Stimulated activated naive CD4-positive, alpha-beta T cell (primary cell): ENCODE data around the gene ECT2L.

Source experiments
- DNase-seq, 6 experiments: peaks; one replicate each; lab custom pipeline; 2025; lab: John Stamatoyannopoulos, UW

Gene ECT2L, protein sequence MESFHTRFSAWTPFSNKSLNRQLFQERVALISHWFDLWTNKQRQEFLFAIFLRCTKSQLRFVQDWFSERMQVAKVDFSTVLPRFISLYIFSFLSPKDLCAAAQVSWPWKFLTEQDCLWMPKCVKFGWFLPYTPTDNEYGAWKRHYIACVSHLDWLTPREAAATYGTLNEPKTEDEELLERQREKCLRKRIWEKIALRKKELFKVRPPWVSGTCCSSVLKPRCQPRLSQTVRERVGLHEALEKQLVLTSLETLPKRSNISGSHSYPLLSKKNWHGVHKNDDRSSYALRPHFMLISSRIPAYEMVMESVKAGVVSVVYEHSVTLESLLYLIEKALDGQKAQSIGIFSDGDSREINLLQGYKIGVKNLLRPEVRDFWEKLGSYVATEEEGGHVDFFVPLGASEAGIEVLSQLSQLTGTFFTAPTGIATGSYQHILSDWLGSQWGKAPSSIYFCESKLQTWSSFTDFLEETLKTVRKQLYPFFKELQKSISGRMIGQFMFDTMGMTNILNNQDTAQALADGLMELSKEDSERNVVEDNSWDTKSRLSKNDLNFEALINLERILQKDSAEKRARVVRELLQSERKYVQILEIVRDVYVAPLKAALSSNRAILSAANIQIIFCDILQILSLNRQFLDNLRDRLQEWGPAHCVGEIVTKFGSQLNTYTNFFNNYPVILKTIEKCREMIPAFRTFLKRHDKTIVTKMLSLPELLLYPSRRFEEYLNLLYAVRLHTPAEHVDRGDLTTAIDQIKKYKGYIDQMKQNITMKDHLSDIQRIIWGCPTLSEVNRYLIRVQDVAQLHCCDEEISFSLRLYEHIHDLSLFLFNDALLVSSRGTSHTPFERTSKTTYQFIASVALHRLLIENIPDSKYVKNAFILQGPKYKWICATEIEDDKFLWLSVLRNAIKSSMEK

DNA sequence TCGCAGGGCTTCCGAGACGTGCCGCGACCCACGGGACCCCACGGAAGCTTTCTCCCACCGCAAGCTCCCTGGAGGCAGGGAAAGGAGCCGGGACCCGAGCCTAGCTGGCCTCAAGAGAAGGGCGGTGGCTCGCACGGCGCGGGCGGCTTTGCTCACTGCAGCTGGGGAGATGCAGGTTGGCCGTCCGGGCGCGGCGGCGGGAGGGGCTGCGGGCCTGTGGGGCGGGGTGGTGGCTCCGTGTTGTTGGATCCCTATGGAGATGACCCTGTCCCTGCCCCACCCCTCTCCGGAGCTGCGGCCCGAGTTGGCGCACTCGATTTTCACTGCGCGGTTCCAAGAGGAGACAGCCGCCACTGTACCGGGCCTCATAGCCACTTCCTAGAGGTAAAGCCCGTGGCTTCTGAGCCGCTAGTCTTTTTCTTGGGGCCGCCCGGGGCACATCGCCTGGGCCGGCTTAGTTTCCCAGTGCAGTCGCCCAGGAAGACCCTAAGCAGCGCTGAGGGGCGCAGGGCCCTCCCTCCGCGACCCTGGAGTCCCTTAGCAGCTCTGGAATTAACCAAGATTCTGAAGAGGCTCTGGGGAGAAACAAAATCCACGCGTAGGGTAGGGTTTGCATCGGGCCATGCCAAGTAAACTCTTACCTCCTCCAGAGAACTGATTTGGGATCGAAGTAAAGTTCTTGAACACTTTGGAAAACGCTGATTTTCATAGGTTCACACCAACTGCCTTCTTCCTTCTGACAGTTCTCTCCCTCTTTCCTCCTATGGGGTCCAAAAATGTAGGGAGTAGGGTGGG, at the start of gene ECT2L:
Gene ECT2L, plus strand, starts transcription at position 279 of the 795 bp plus-strand sequence. CDS start 17,188 bp downstream, outside the sequence.
- no peak for DNase-seq

DNA sequence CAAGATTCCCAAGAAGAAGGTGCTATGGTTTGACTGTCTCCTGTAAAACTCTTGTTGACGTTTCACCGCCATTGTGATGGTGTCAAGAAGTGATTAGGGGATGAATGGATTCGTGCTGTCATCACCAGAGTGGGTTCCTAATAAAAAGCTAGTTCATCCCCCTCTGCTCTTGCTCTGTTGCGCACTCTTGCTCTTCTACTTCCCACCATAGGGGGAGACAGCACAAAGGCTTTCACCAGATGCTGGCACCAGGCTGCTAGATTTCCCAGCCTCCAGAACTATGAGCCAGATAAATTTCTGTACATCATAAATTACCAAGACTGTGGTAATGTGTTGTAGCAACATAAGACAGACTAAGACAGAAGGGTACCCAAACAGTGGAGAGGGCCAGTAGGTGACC, 43.9 kb upstream of the ECT2L start:
- no peak for DNase-seq

DNA sequence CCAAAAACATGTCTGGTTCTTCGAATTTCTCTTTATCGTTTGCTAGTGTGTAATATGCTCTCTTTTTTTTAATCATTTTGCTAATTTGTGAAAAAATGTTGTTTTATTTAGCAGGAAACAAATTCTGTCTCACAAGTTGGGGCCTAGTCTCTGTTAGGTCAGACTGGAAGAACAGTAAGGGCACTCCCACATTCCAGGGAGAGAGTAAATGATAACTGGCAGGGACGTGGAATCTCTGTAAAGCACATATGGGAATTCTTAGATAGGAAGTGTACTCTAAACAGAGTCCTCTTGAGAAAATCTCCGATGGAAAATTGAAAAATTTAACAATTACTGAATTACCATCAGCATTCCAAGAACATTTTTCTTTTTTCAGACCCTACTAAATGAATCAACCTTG, 38.8 kb upstream of the ECT2L start:
- DNase-seq, result no peak

DNA sequence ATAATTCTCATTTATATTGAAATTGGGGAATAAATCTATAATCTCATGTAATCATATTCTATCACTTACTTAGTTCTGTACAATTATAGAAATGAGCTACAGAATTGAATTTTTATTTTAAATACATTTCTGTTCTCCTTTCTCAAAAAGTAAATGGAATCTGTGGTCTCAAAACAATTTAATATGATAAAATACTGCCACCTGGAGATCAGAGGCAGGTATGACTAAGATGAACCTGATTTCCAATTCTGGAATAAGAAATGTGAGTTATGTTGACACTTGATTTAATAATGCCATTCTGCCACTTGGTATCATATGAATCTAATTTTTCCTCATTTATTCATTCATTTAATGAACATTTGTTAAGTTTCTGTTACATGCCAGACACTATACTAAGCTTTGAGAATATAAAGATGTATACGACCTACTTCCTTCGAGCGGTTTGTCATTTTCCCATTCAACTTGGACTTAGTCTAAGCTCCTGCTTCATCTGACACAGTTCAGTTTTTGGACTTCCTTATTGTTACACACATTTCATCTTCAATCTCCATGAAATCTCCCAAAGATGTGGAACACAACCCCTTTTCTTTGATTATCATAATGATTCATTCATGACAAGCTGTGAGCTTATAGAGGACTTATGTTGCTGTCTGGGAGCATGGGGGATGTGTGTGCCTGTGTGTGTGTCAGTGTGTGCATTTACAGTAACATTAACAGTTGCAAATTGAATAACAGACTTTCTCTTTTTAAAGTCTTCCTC, 29.8 kb upstream of the ECT2L start:
- DNase-seq, result peak in 3 of 6 experiments; percentile 10 to 40 (median 35)

DNA sequence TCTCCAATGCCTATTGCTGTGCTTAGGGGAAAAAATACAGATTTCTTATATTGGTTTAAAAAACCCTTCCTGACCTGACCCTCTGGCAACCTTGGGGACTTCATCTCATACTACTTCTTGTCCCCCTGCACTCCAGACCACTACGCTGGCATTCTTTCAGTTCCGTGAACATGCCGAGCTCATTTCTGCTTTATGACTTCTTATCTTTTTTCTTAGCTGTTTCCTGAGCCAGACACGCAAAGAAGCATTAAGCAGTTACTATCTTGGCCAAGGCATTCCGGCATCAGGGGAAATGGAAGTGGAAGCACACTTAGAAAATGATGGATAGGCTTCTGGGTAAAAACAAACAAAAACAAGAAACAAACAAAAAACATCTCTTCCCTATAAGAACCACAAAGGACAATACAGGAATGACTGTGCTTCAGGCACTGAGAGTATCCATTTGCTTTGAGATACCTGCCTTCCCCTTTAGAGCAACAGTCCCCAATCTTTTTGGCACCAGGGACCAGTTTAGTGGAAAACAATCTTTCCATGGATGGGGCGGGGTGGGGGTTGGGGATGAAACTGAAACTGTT, 26.7 kb upstream of the ECT2L start:
- DNase-seq, result no peak

DNA sequence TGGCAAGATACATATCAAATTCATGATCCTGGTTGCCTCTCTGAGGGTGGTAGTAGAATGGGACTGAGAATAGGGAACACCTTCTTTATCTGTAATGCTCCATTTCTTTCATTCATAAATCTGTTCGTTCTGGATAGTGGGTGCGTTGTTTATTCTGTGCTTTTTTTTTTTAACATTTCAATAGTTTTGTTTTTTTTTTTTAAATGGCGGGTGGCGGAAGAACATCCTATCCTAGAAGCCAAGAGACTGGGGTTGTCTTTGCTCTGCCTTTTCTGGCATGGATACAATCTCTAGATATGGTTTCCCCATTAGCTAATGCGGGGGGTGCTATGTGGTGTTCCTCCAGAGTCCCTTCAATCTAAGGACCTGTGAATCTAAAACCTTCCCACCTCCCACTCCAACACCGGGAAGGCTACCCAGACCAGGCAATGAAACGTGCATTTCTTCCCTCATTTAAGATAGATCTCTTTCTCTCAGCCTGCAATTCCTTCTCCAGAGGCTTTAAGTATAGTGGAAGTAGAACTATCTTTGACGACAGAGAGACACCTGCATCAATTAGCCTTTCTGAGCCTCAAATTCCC, 23.2 kb upstream of the ECT2L start:
- DNase-seq, result no peak

DNA sequence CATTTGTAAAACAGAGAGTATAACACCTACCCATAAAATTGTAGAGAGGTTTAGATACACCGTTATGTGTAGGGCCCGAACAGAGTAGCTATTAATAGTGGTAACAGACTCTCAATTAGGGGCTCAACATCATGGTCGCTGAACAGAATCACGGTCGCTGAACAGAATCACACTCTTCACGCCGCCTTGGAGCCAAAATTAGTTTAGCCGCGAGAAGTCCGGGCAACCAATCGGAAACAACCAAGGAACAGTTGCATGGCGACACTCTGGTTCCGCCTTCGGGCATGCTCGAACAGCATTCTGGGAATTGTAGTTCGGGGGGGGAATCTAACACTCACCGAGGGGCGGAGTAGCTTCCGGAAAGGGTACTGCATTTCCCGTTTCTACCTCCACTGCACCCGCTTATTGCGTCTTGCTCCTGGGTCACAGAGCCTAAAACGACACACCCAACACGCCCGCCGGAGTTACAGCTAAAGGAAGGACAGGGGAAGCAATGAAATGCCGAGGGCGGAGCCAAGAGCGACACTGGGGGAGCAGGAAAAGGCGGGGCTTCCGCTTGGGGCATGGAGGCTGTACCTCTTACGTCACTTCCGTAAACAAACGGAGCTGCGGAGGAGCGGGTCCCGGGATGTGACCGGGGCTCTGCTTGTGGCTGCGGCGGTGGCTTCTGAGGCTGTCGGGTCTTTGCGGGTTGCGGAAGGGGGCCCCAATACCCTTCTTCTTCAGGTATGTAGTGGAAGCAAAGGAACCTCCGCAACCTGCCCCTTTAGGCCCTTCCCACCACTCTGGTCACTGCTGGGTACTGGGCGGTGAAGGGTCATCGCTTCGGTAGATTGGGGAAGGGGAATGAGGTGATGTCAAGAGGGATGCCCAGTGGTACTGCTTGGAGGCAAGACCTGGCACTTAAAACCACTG, 22.5 kb upstream of the ECT2L start, which contains the start of gene CCDC28A:
Gene CCDC28A, plus strand, starts transcription at position 593 of the 915 bp plus-strand sequence. CDS start 2,352 bp downstream, outside the sequence.
- peak; percentile 93 to 100 (median 97) for DNase-seq

DNA sequence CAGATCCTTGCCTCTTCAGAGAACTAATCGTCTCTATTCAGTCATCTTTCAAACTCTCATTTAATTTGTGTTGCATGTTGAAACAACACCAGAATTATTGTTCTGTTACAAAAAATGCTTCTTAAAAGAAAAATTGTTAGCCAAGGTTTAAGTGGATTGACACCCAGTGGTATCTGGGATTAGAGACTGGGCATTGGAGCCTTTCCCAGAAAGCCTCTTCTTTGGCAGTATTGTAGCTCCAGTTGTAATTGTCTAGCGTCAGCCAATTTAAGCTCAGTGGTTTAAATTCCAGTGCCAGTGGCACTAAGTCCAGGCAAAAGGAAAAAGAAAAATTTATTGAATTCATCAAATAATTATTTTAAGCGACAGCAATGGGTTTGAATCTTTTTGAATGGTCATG, 21.5 kb upstream of the ECT2L start:
- no peak for DNase-seq

DNA sequence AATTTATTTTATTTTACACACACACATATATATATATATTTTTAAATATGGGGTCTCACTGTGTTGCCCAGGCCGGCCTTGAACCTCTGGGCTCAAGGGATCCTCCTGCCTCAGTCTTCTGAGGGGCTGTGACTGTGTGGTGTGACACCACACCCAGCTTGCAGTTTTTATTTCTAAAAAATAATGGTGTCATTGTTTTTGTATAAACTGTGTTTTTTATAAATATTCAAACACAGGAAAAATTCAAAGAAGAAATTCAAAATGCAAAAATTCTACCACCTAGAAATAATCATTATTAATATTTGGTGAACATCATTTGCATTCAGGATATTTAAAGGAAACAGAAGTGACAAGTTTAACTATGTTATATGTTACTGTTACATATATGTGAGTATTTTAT, 19.2 kb upstream of the ECT2L start:
- no peak for DNase-seq

DNA sequence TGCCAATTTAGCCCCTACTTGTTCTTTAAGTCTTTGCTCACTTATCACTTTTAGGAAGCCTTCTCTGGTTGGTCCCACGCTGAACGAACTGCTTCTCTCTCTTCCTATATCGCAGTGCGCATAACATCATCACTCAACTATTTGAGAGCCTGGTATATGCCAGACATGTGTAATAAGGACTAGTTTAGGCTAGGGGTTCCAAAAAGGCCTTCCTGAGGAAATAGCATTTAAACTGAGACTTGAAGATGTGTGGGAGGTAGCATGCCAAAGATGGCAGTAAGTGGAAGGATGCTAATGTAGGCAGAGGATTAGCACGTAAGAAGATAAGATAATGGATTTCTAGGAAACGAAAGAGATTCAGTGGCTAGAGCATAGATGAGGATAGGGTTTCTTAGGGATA, 17.6 kb upstream of the ECT2L start:
- no peak for DNase-seq

DNA sequence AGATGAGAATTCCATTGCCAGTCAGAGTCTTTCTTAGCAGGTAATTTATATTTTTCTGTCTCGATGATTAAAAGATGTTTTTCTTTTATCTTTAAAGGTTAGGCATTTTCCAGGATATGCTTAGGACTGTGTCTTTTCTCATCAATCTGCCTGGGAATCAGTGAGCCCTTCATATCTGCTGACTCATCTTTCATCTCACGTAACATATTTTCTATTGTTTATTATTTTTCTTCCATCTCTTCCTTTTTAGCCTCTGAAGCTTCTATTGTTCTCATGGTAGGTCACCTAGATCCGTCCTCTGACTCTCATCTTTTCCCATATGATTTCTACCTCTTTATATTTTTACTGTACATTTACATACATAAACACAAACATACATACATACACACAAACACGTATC, 13.6 kb upstream of the ECT2L start:
- DNase-seq, result no peak

DNA sequence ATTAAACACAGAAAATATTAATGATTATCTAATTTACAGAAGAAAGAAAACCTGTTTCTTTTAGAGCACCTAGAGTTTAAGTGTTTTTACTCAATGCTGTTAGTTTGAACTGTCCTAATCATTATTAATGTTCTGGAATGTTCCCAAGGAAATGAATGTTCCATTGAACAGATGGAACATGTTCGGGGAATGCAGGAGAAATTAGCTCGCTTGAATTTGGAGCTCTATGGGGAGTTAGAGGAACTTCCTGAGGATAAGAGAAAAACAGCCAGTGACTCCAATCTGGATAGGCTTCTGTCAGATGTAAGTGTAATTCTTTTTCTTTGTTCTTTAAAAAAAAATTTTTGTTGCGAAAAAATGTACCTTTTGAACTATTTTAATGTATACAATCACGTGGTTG, 10.8 kb upstream of the ECT2L start:
- DNase-seq, result no peak

DNA sequence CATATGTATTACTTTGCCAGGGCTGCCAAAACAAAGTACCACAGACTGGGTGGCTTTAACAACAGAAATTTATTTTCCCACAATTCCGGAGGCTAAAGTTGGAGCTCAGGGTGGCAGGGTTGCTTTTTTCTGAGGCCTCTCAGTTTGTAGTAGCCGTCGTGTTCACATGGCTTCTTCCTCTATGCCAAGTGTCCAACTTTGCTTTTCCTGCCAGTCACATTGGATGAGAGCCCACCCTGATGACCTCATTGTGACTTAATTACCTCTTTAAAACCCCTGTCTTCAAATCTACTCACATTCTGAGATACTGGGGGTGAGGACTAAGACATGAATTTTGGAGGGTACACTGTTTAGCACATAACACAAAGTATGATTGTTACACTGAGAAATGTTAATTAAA, 9.9 kb upstream of the ECT2L start:
- DNase-seq, result no peak

DNA sequence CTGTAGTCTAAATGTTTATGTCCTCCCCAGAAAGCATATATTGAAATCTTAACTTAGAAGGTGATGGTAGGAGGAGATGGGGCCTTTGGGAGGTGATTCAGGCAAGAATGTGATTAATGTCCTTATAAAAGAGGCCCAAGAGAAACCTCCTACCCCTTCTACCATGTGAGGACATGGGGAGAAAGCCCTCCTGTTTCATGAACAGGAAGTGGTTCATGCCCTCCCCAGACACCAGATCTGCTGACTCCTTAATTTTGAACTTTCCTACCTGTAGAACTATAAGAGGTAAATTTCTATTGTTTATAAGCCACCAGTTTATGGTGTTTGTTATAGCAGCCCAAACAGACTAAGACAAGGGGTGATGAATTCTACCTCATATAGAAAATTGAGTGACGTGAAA, 8.7 kb upstream of the ECT2L start:
- DNase-seq, result no peak

DNA sequence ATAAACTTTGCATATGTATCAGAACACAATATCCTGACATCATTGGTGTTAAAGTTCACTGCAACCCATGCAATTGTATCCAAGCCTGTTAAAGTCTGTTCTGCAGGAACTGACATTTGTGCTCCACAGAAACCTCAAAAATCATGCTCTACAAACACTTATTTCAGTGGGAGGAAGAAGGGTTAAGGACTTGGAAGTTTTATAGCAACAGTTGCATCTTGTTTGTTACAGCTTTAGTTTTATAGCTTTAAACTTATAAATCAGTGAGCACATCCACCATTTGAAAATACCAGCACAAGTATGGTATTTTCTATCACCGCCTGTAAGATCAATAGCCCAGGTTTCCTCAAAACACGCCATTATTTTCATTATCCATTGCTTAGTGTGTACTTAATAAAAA, 884 bp downstream of the ECT2L start:
- no peak for DNase-seq

DNA sequence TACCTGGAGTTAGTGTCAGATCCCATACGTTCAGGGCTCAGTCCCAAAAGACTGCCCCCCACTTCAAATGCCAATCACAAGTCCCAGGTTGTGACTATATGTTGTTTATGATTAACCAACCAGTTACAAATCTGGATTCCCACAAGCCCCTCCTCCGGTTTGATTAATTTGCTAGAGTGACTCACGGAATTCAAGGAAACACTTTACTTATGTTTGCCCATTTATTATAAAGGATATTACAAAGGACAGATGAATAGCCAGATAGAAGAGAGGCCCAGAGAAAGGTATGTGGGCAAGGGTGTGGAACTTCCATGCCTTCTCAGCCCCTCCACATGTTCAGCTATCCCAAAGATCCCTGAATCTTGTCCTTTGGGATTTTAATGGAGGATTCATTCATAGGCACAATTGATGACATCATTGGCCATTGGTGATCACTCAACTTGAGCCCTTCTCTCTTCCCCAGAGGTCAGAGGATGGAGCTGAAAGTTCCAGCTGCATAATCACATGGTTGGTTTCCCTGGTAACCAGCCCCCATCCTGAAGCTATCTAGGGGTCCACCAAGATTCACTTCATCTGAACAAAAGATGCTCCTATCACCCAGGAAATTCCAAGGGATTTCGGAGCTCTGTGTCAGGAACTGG, 2.0 kb downstream of the ECT2L start:
- no peak for DNase-seq

DNA sequence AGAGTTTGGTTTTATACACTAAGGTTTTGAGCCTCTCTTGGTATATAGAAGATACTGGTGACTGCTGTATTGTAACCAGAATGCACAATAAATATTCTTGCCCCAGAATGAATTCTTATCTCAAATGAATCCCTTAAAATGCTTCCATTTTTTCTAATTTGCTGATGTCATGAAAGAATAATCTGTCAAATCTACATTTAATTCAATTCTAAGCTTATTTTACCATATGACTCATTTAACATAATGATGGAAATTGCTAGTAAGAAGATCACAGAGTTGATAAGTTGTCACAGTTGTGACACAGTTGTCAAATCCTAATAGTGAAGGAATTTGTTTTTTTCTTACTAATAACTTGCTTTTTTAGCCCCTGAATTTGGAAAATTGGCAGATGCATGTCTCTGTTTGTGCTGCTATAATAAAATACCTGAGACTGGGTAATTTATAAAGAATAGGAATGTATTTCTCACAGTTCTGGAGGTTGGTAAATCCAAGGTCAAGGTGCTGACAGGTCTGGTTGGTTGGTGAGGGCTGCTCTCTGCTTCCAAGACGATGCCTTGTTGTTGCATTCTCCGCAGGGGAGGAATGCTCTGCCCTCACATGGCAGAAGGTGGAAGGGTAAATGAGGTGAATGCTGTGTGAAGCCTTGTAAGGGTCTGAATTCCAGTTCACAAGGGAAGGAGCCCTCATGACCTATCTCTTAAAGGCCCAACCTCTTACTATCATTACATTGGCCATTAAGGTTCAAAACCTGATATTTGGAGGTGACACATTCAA, 4.7 kb downstream of the ECT2L start:
- no peak for DNase-seq

DNA sequence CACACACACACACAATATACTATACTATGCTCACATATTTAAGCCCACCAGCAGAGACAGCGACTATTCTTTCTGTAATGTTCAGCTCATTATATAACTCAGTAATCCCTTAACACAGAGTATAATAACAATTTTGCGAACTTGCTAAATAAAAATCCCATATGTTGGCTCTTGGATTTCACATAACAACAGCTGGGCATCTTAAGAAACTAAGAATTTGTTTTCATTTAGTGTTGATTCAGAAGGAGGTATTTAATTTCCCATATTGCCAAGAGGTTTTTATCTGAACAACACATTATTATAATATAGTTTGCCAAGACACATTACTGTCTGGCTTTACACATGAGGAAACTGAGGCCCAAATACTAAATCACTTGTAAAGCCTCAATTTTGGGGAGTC, 7.4 kb downstream of the ECT2L start:
- no peak for DNase-seq
